RWPE1 (cell line): ENCODE data around the gene ZIC2.

ENCODE experiments used
- CTCF ChIA-PET: fragments of 350-600 bp; sonication (Branson Sonifier 250); formaldehyde crosslinking; extraction: SDS; loops from one replicate; lab custom pipeline; 2021; lab: Yijun Ruan, JAX
- POLR2A ChIA-PET: fragments of 400-600 bp; formaldehyde crosslinking; extraction: SDS; loops from one replicate; lab custom pipeline; 2020; ENCODE audit warnings: antibody characterized with exemption; ENCODE audit not compliant: low non-redundant PET; lab: Yijun Ruan, JAX
- DNase-seq: peaks from one replicate; pipeline ENCODE4 v3.0.0; 2012; ENCODE audit warnings: low spot score
- H3K27ac ChIP-seq: fragments of 450-650 bp; 2 replicates; pipeline ENCODE4 v1.5.1; 2017
- CTCF ChIP-seq: fragments of 450-650 bp; conservative IDR thresholded peaks from 2 replicates; pipeline ENCODE4 v1.5.1; 2017; ENCODE audit warnings: low read depth, mild to moderate bottlenecking

ZIC2 gene

GRCh38 chr13:99972190-99972731, 9.3 kb upstream of the ZIC2 start:
- H3K27ac ChIP-seq, result no peak overlapping the region
- ChIA-PET POLR2A (no interaction called here), CTCF (no interaction called here)
- TF ChIP-seq CTCF, result no peak
- DNase-seq, result no peak

GRCh38 chr13:99973163-99973807, 8.3 kb upstream of the ZIC2 start:
- TF ChIP-seq CTCF, result no peak
- no peak for DNase-seq
- ChIA-PET CTCF (interaction anchor here (0.7 kb wide), 1 partner anchor 25 kb away, joined by 3 read pairs; no protein-coding TSS in a partner anchor), POLR2A (no interaction called here)
- H3K27ac ChIP-seq, result no peak overlapping the region

- POLR2A ChIA-PET, result no interaction called here
- CTCF ChIA-PET, result interaction anchor here (0.7 kb wide), 1 partner anchor 25 kb away, joined by 3 read pairs; no protein-coding TSS in a partner anchor
Observed at GRCh38 chr13:99973808-99974185, 7.8 kb upstream of the ZIC2 start.

GRCh38 chr13:99974296-99974938, 7.2 kb upstream of the ZIC2 start:
- TF ChIP-seq CTCF, result no peak
- H3K27ac ChIP-seq, result no peak overlapping the region
- ChIA-PET CTCF (interaction anchor here (0.7 kb wide), 1 partner anchor 26 kb away, joined by 3 read pairs; no protein-coding TSS in a partner anchor), POLR2A (no interaction called here)
- no peak for DNase-seq

More at GRCh38 chr13:99973808-99974185, 7.8 kb upstream of the ZIC2 start:
- TF ChIP-seq CTCF, result no peak
- no peak for DNase-seq
- H3K27ac ChIP-seq, result no peak overlapping the region

- DNase-seq, result no peak
- H3K27ac ChIP-seq, result no peak overlapping the region
- no peak for TF ChIP-seq CTCF
- ChIA-PET CTCF (no interaction called here), POLR2A (no interaction called here)
Observed at GRCh38 chr13:99974939-99975561, 6.5 kb upstream of the ZIC2 start.

GRCh38 chr13:99975626-99976025, 6.0 kb upstream of the ZIC2 start:
- TF ChIP-seq CTCF, result no peak
- H3K27ac ChIP-seq, result no peak overlapping the region
- CTCF ChIA-PET, result no interaction called here
- POLR2A ChIA-PET, result no interaction called here
- no peak for DNase-seq
